IMR-90 (cell line): ENCODE data around the gene NALCN. TPM values are rescaled to one million over a fixed set of nuclear protein-coding genes. Genes with fewer than 3 reads are reported as not detected.
A peak's percentile ranks its signal among the peaks of the same experiment; 100 is the strongest.

Experiments used
- ATAC-seq: fragments of 200-7000 bp; cut with Tn5 transposase; 2 replicates; pipeline ENCODE4 v1.9.1; 2020; ENCODE audit warnings: low read depth, mild to moderate bottlenecking, moderate library complexity
- BruUV-seq: library from RNA; stranded (reverse); fragments of 400-500 nt; replicated peaks from 2 replicates; lab custom pipeline; 2021; lab: Mats Ljungman, UMichigan
- CTCF ChIA-PET: fragments of 300-600 bp; formaldehyde crosslinking; extraction: SDS; loops from one replicate; lab custom pipeline; 2021; ENCODE audit warnings: antibody characterized with exemption; lab: Yijun Ruan, JAX
- POLR2A ChIA-PET: fragments of 300-600 bp; sonication (Branson Sonifier 250); formaldehyde crosslinking; loops from one replicate; lab custom pipeline; 2022; ENCODE audit warnings: antibody characterized with exemption; ENCODE audit not compliant: unreplicated experiment; lab: Charles Lee
- DNase-seq: peaks from one replicate; pipeline ENCODE4 v3.0.0; 2013
- H2AFZ ChIP-seq: replicated peaks from 2 replicates; pipeline ENCODE3; 2013; ENCODE audit warnings: low read length, mild to moderate bottlenecking; ENCODE audit not compliant: poor library complexity
- H2AK5ac ChIP-seq: 2 replicates; pipeline ENCODE4 v1.6.1; 2013; ENCODE audit warnings: low read depth, low read length, inconsistent platforms
- H2AK9ac ChIP-seq: replicated peaks from 2 replicates; pipeline ENCODE3; 2013; ENCODE audit warnings: mild to moderate bottlenecking, low read depth, low read length, moderate library complexity; ENCODE audit not compliant: poor library complexity
- H2BK120ac ChIP-seq: 2 replicates; pipeline ENCODE4 v1.6.1; 2013; ENCODE audit warnings: low read depth, low read length, inconsistent platforms
- H2BK15ac ChIP-seq: 3 replicates; pipeline ENCODE4 v1.6.1; 2013; ENCODE audit warnings: low read depth, low read length, inconsistent platforms
- H2BK20ac ChIP-seq: 2 replicates; pipeline ENCODE4 v1.6.1; 2013; ENCODE audit warnings: low read depth, mild to moderate bottlenecking, inconsistent platforms, low read length, moderate library complexity
- H2BK5ac ChIP-seq: 2 replicates; pipeline ENCODE4 v1.6.1; 2013; ENCODE audit warnings: mild to moderate bottlenecking, low read depth, low read length, inconsistent platforms; ENCODE audit not compliant: poor library complexity, severe bottlenecking
- H3K14ac ChIP-seq: replicated peaks from 2 replicates; pipeline ENCODE4 v1.6.1; 2013; ENCODE audit warnings: low read depth, low read length, inconsistent platforms
- H3K18ac ChIP-seq: 2 replicates; pipeline ENCODE4 v1.6.1; 2013; ENCODE audit warnings: low read depth, low read length, control low read depth
- H3K23ac ChIP-seq: 2 replicates; pipeline ENCODE4 v1.6.1; 2013; ENCODE audit warnings: low read depth, low read length, inconsistent platforms
- H3K27ac ChIP-seq: 2 replicates; pipeline ENCODE4 v1.5.1; 2013; ENCODE audit warnings: mild to moderate bottlenecking, control low read depth, low read length; ENCODE audit not compliant: insufficient read depth
- H3K27me3 ChIP-seq: 2 replicates; pipeline ENCODE4 v1.6.1; 2013; ENCODE audit warnings: low read length; ENCODE audit not compliant: control insufficient read depth, insufficient read depth
- H3K36me3 ChIP-seq: 2 replicates; pipeline ENCODE4 v1.6.1; 2013; ENCODE audit warnings: low read length, mixed read lengths; ENCODE audit not compliant: control insufficient read depth, insufficient read depth
- H3K4ac ChIP-seq: 2 replicates; pipeline ENCODE4 v1.6.1; 2013; ENCODE audit warnings: low read depth, low read length, inconsistent platforms
- H3K4me1 ChIP-seq: 2 replicates; pipeline ENCODE4 v1.6.1; 2013; ENCODE audit warnings: low read length, mixed read lengths; ENCODE audit not compliant: control insufficient read depth, insufficient read depth
- H3K4me2 ChIP-seq: 2 replicates; pipeline ENCODE4 v1.6.1; 2013; ENCODE audit warnings: low read depth, mild to moderate bottlenecking, control low read depth, low read length, moderate library complexity
- H3K4me3 ChIP-seq: 2 replicates; pipeline ENCODE4 v1.5.1; 2013; ENCODE audit warnings: low read depth, mild to moderate bottlenecking, control low read depth, low read length, moderate library complexity; ENCODE audit not compliant: insufficient read depth
- H3K56ac ChIP-seq: 2 replicates; pipeline ENCODE4 v1.6.1; 2013; ENCODE audit warnings: low read length, inconsistent platforms; ENCODE audit not compliant: insufficient read depth; ENCODE audit errors: extremely low read depth
- H3K79me1 ChIP-seq, 2 experiments: 2 replicates each; pipeline ENCODE4 v1.6.1; 2013; ENCODE audit warnings: low read length in 2 of 2, inconsistent platforms in 1 of 2, low read depth in 1 of 2
- H3K9ac ChIP-seq: 2 replicates; pipeline ENCODE4 v1.6.1; 2013; ENCODE audit warnings: low read depth, low read length, control low read depth
- H3K9me1 ChIP-seq: 2 replicates; pipeline ENCODE4 v1.6.1; 2013; ENCODE audit warnings: low read length, inconsistent platforms; ENCODE audit not compliant: insufficient read depth
- H3K9me3 ChIP-seq: 2 replicates; pipeline ENCODE4 v1.6.1; 2013; ENCODE audit warnings: low read length; ENCODE audit not compliant: control insufficient read depth, insufficient read depth
- H4K20me1 ChIP-seq: 2 replicates; pipeline ENCODE4 v1.6.1; 2013; ENCODE audit warnings: low read length, inconsistent platforms; ENCODE audit not compliant: insufficient read depth
- H4K5ac ChIP-seq: 2 replicates; pipeline ENCODE4 v1.6.1; 2013; ENCODE audit warnings: mild to moderate bottlenecking, low read depth, low read length, control low read depth
- H4K8ac ChIP-seq, 2 experiments: 2 replicates each; pipeline ENCODE4 v1.6.1; 2013; ENCODE audit warnings: low read depth in 2 of 2, low read length in 2 of 2, control low read depth in 1 of 2, inconsistent platforms in 1 of 2
- H4K91ac ChIP-seq: 2 replicates; pipeline ENCODE4 v1.6.1; 2013; ENCODE audit warnings: low read depth, low read length, inconsistent platforms; ENCODE audit not compliant: insufficient read depth
- BHLHE40 ChIP-seq: fragments of 150-350 bp; IDR thresholded peaks from 2 replicates; pipeline ENCODE4 v1.6.1; 2016; ENCODE audit warnings: mild to moderate bottlenecking, low read depth, low read length
- CEBPB ChIP-seq: IDR thresholded peaks from 2 replicates; pipeline ENCODE4 v1.6.1; 2012; ENCODE audit warnings: low read depth, low read length, improper control_type of control experiment
- CHD1 ChIP-seq: IDR thresholded peaks from 2 replicates; pipeline ENCODE4 v1.6.1; 2012; ENCODE audit warnings: low read depth, low read length, improper control_type of control experiment
- FOS ChIP-seq: fragments of 150-350 bp; IDR thresholded peaks from 2 replicates; pipeline ENCODE4 v1.6.1; 2016; ENCODE audit warnings: low read depth, low read length
- MAFK ChIP-seq: IDR thresholded peaks from 2 replicates; pipeline ENCODE4 v1.6.1; 2012; ENCODE audit warnings: low read depth, low read length, improper control_type of control experiment
- MAZ ChIP-seq: IDR thresholded peaks from 2 replicates; pipeline ENCODE4 v1.6.1; 2012; ENCODE audit warnings: low read depth, mild to moderate bottlenecking, low read length, improper control_type of control experiment, moderate library complexity, borderline replicate concordance
- MXI1 ChIP-seq: IDR thresholded peaks from 2 replicates; pipeline ENCODE4 v1.6.1; 2012; ENCODE audit warnings: low read depth, mild to moderate bottlenecking, low read length, moderate library complexity, borderline replicate concordance
- NFE2L2 ChIP-seq: fragments of 150-350 bp; IDR thresholded peaks from 2 replicates; pipeline ENCODE4 v1.6.1; 2016; ENCODE audit warnings: low read depth, mild to moderate bottlenecking, low read length
- POLR2A ChIP-seq: IDR thresholded peaks from 2 replicates; pipeline ENCODE4 v1.6.1; 2012; ENCODE audit warnings: mild to moderate bottlenecking, low read depth, low read length
- RAD21 ChIP-seq: IDR thresholded peaks from 2 replicates; pipeline ENCODE4 v1.6.1; 2012; ENCODE audit warnings: low read length, improper control_type of control experiment
- RCOR1 ChIP-seq: IDR thresholded peaks from 2 replicates; pipeline ENCODE4 v1.6.1; 2012; ENCODE audit warnings: mild to moderate bottlenecking, low read length, improper control_type of control experiment; ENCODE audit not compliant: insufficient replicate concordance
- RFX5 ChIP-seq: IDR thresholded peaks from 2 replicates; pipeline ENCODE4 v1.8.0; 2012; ENCODE audit warnings: low read depth, mild to moderate bottlenecking, low read length, moderate library complexity
- SMC3 ChIP-seq: fragments of 150-350 bp; IDR thresholded peaks from 2 replicates; pipeline ENCODE4 v1.6.1; 2016; ENCODE audit warnings: low read depth, mild to moderate bottlenecking, antibody characterized with exemption, low read length, moderate library complexity
- WGBS, 2 experiments: methylation state at CpG; one replicate each; pipeline versions ENCODE4 v1.1.5 to v1.1.7; 2013; ENCODE audit warnings: missing lambda C conversion rate in 2 of 2; ENCODE audit not compliant: insufficient read length in 1 of 2; ENCODE audit errors: extremely low coverage in 2 of 2; 5-methylcytosine and 5-hydroxymethylcytosine counted together
- dilution Hi-C: fragments of 300-500 bp; cut with HindIII; formaldehyde crosslinking; loops from one replicate; pipeline ENCODE4 v1.14.3; 2018; ENCODE audit warnings: low sequenced_read_pairs; ENCODE audit not compliant: unreplicated experiment
- in situ Hi-C: fragments of 300-500 bp; cut with MboI; formaldehyde crosslinking; loops from 3 replicates; pipeline ENCODE4 v1.14.3; 2019; ENCODE audit warnings: low sequenced_read_pairs, inconsistent platforms, mixed read lengths
- intact Hi-C: fragments of 100-400 bp; cut with micrococcal nuclease; formaldehyde crosslinking; loops from 2 replicates; pipeline ENCODE4 v1.10.0; 2022
- polyA plus RNA-seq, 3 experiments: library from polyadenylated mRNA; depleted of rRNA; stranded (reverse); fragments of >200 nt; gene quantifications; 2 replicates each; pipeline ENCODE4 v1.2.3, GENCODE V29; 2012; ENCODE audit warnings: low replicate concordance in 1 of 3
- total RNA-seq: library from RNA; depleted of rRNA; stranded (reverse); fragments of >200 nt; gene quantifications from 2 replicates; pipeline ENCODE4 v1.2.3, GENCODE V29; 2012
- TF ChIP-seq, protein P1 (sequence below): fragments of 150-350 bp; IDR thresholded peaks from 2 replicates; pipeline ENCODE4 v1.6.1; 2016; ENCODE audit warnings: low read depth, mild to moderate bottlenecking, low read length, moderate library complexity, borderline replicate concordance
- TF ChIP-seq, protein P2 (sequence below): fragments of 150-350 bp; IDR thresholded peaks from 2 replicates; pipeline ENCODE4 v1.6.1; 2017; ENCODE audit warnings: mild to moderate bottlenecking, antibody characterized with exemption, low read length, low read depth
- TF ChIP-seq, protein P3 (sequence below): conservative IDR thresholded peaks from 2 replicates; pipeline ENCODE4 v1.5.1; 2012; ENCODE audit warnings: mild to moderate bottlenecking, low read depth, low read length, improper control_type of control experiment

NALCN gene
- total and polyA plus RNA-seq, 2 of the 4 experiments (the other 2 are of a cell fraction): 2.9 to 4.8 TPM

DNA sequence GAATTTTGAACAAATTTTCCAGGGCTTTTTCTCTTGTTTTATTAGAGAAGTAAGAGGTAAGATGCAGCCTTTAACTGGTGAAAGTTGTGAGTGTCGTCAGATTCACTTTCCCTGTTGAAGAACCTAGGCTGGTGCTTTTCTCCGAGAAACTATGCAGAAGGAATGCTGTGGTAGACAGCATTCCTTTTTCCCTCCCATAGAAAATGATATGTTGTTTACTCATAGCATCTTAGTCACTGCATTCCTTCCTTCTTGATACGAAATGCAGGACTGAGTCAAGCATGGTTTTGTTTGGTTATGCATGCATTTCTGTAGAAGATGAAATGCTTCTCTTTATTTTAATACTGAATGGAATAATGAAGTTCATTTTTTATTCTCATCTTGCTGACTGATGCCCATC is 39.6 kb upstream of the NALCN start:
- Histone ChIP-seq H2AFZ (no peak overlapping the region), H3K4me3 (no peak overlapping the region), H3K18ac (peak overlapping the region; percentile 91), H3K27ac (peak overlapping the region; percentile 99), H3K56ac (peak overlapping the region; percentile 86), H3K4me2 (peak overlapping the region; percentile 66), H2AK9ac (no peak overlapping the region), H2BK5ac (peak overlapping the region; percentile 96), H3K27me3 (no peaks in the 10 kb centered on the region), H2BK20ac (peak overlapping the region; percentile 97), H3K36me3 (no peaks in the 10 kb centered on the region), H4K91ac (peak overlapping the region; percentile 96), H3K9me1 (peaks cover 2% of the 10 kb centered on the region), H3K79me1 (no peaks in the 10 kb centered on the region; a peak in 1 of 4 replicates), H4K20me1 (no peaks in the 10 kb centered on the region), H2BK15ac (peak overlapping the region; percentile 35; the same call in 1 of the 3 replicates), H3K9ac (no peak overlapping the region), H3K14ac (peak overlapping the region; percentile 30; the same call in 1 of the 2 replicates), H4K8ac (peak overlapping the region; percentile 85 to 86; a peak in 2 of 4 replicates), H3K23ac (0 out of 2 replicates have a peak overlapping the region, but pooled peaks have one; percentile 64), H3K9me3 (no peaks in the 10 kb centered on the region), H3K4ac (peak overlapping the region; percentile 91), H3K4me1 (peaks cover 28% of the 10 kb centered on the region), H2BK120ac (peak overlapping the region; percentile 97), H4K5ac (peak overlapping the region; percentile 87), H2AK5ac (peak overlapping the region; percentile 88)
- 0 out of 2 replicates have a peak, but pooled peaks have one; percentile 16 for TF ChIP-seq MXI1
- TF ChIP-seq CEBPB: peak; percentile 43; the same call in 1 of the 2 replicates
- peak; percentile 41; the same call in 1 of the 2 replicates for TF ChIP-seq MAZ
- peak; percentile 85 for TF ChIP-seq RCOR1
- TF ChIP-seq, protein P1, sequence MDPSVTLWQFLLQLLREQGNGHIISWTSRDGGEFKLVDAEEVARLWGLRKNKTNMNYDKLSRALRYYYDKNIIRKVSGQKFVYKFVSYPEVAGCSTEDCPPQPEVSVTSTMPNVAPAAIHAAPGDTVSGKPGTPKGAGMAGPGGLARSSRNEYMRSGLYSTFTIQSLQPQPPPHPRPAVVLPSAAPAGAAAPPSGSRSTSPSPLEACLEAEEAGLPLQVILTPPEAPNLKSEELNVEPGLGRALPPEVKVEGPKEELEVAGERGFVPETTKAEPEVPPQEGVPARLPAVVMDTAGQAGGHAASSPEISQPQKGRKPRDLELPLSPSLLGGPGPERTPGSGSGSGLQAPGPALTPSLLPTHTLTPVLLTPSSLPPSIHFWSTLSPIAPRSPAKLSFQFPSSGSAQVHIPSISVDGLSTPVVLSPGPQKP: no peak
- TF ChIP-seq, protein P2, sequence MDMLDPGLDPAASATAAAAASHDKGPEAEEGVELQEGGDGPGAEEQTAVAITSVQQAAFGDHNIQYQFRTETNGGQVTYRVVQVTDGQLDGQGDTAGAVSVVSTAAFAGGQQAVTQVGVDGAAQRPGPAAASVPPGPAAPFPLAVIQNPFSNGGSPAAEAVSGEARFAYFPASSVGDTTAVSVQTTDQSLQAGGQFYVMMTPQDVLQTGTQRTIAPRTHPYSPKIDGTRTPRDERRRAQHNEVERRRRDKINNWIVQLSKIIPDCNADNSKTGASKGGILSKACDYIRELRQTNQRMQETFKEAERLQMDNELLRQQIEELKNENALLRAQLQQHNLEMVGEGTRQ: no peak
- TF ChIP-seq CHD1: peak; percentile 83; the same call in 1 of the 2 replicates
- TF ChIP-seq, protein P3, sequence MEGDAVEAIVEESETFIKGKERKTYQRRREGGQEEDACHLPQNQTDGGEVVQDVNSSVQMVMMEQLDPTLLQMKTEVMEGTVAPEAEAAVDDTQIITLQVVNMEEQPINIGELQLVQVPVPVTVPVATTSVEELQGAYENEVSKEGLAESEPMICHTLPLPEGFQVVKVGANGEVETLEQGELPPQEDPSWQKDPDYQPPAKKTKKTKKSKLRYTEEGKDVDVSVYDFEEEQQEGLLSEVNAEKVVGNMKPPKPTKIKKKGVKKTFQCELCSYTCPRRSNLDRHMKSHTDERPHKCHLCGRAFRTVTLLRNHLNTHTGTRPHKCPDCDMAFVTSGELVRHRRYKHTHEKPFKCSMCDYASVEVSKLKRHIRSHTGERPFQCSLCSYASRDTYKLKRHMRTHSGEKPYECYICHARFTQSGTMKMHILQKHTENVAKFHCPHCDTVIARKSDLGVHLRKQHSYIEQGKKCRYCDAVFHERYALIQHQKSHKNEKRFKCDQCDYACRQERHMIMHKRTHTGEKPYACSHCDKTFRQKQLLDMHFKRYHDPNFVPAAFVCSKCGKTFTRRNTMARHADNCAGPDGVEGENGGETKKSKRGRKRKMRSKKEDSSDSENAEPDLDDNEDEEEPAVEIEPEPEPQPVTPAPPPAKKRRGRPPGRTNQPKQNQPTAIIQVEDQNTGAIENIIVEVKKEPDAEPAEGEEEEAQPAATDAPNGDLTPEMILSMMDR: no peak
- no peak for TF ChIP-seq NFE2L2
- TF ChIP-seq FOS: peak; percentile 95
- TF ChIP-seq BHLHE40: peak; percentile 46; the same call in 1 of the 2 replicates
- 0 out of 2 replicates have a peak, but pooled peaks have one; percentile 1 for TF ChIP-seq RAD21
- TF ChIP-seq MAFK: peak; percentile 65
- no peak for TF ChIP-seq RFX5
- no peak for TF ChIP-seq POLR2A
- TF ChIP-seq SMC3: no peak
- ChIA-PET CTCF (no interaction called here), POLR2A (no interaction called here)
- BruUV-seq: no TSS peak
- dilution Hi-C loops (no loop called here), in situ Hi-C loops (no loop called here), intact Hi-C loops (loop anchor here (2.0 to 10.0 kb wide), 2 partner anchors 147 to 829 kb away; no protein-coding TSS in a partner anchor)
- ATAC-seq: peak; percentile 78
- peak; percentile 97 for DNase-seq
- WGBS, 2 experiments: no CpG with 5 or more reads among the region's 3 CpGs
